GM12891 (cell line): ENCODE results near the gene MVB12B.

ENCODE experiments used
- POLR2A ChIP-seq: IDR thresholded peaks from 2 replicates; pipeline ENCODE4 v1.6.1; 2011; ENCODE audit warnings: low read depth, low read length, control low read depth
- POLR2AphosphoS5 ChIP-seq: IDR thresholded peaks from 2 replicates; pipeline ENCODE4 v1.6.1; 2011; ENCODE audit warnings: low read depth, low read length, control low read depth
- POU2F2 ChIP-seq: IDR thresholded peaks from 2 replicates; pipeline ENCODE4 v1.6.1; 2011; ENCODE audit warnings: low read depth, mild to moderate bottlenecking, control low read depth, low read length, moderate library complexity
- SPI1 ChIP-seq: IDR thresholded peaks from 2 replicates; pipeline ENCODE4 v1.6.1; 2011; ENCODE audit warnings: low read depth, low read length, control low read depth
- TAF1 ChIP-seq: IDR thresholded peaks from 2 replicates; pipeline ENCODE4 v1.6.1; 2011; ENCODE audit warnings: low read depth, low read length, control low read depth

GRCh38 chr9:126504977-126505455 is 178.4 kb downstream of the MVB12B start:
- TF ChIP-seq POLR2A (no peak), POLR2AphosphoS5 (no peak), POU2F2 (no peak), TAF1 (no peak), SPI1 (no peak)
